Breast epithelium (tissue), 3 donors: ENCODE results near the gene STAM.

Experiments used
- CTCF ChIP-seq, 3 donors: fragments of 450-650 bp; IDR thresholded peaks; one replicate each; pipeline ENCODE4 v1.5.1; 2016 to 2017; ENCODE audit warnings: antibody characterized with exemption in 3 of 3, mild to moderate bottlenecking in 3 of 3, moderate library complexity in 3 of 3
- POLR2A ChIP-seq: fragments of 450-650 bp; IDR thresholded peaks from one replicate; pipeline ENCODE4 v1.6.1; 2016; ENCODE audit warnings: antibody characterized with exemption, mild to moderate bottlenecking, moderate library complexity

GRCh38 chr10:17668435-17669184, 24.7 kb downstream of the STAM start:
- no peak for TF ChIP-seq POLR2A
- TF ChIP-seq CTCF (IDR thresholded peaks at IDR 0.05): no peak
